Subcutaneous abdominal adipose tissue (tissue), 5 donors: ENCODE data around the gene KCNIP1.
"Not testable (repeated sequence)": the region's sequence is repeated elsewhere in the genome, so short reads cannot be mapped to it uniquely, and the experiment has no call there.

Experiments used
- H3K27ac ChIP-seq: one replicate; pipeline ENCODE4 v1.7.0; 2013; ENCODE audit warnings: low read depth, mild to moderate bottlenecking, inconsistent platforms, low read length, moderate library complexity
- H3K27me3 ChIP-seq, 5 donors: one replicate each; pipeline ENCODE4 v1.7.0; 2013; ENCODE audit warnings: low read length in 5 of 5, inconsistent platforms in 1 of 5; ENCODE audit not compliant: control insufficient read depth in 5 of 5, insufficient read depth in 4 of 5
- H3K36me3 ChIP-seq, 5 donors: one replicate each; pipeline ENCODE4 v1.7.0; 2013; ENCODE audit warnings: low read length in 5 of 5; ENCODE audit not compliant: control insufficient read depth in 5 of 5, insufficient read depth in 5 of 5
- H3K4me1 ChIP-seq, 5 donors: one replicate each; pipeline ENCODE4 v1.7.0; 2013; ENCODE audit warnings: low read length in 5 of 5, mild to moderate bottlenecking in 3 of 5, moderate library complexity in 1 of 5; ENCODE audit not compliant: control insufficient read depth in 5 of 5, insufficient read depth in 5 of 5
- H3K4me3 ChIP-seq, 5 donors: one replicate each; pipeline ENCODE4 v1.7.0; 2013; ENCODE audit warnings: low read length in 5 of 5, low read depth in 1 of 5
- H3K9ac ChIP-seq, 5 donors: one replicate each; pipeline ENCODE4 v1.7.0; 2013; ENCODE audit warnings: low read length in 5 of 5, mild to moderate bottlenecking in 4 of 5, moderate library complexity in 3 of 5
- H3K9me3 ChIP-seq, 5 donors: one replicate each; pipeline ENCODE4 v1.7.0; 2013; ENCODE audit warnings: low read length in 5 of 5; ENCODE audit not compliant: control insufficient read depth in 5 of 5
- donor health status: healthy.
- donor health status: healthy.
- donor health status: healthy.
- donor health status: healthy.
- donor health status: healthy.

KCNIP1 gene

DNA sequence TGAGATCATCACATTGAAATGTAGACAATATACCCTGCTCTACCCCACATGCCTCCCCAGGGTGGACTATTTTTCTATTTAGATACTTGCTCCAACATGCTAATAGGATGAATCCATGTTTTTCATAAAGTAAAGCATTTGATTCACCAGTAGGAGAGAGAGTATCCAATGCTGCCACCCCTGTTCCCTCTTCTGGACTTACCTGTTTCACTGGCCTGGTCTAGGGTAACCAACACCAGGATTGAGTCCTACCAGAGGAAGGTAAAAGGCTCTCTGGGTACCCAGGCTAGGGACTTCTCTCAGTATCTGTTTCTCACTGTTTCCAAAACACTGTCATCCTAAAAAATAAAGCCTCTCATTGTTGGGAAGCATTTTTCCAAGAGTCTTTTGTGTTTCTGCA, 249.5 kb downstream of the KCNIP1 start:
- Histone ChIP-seq H3K27me3 (peaks cover 3 to 20% (median 13%) of the 10 kb centered on the region in 5 donors), H3K4me3 (no peak overlapping the region), H3K9me3 (no peaks in the 10 kb centered on the region), H3K4me1 (peaks cover 0 to 15% (median 10%) of the 10 kb centered on the region in 5 donors), H3K36me3 (no peaks in the 10 kb centered on the region), H3K9ac (no peak overlapping the region), H3K27ac (no peak overlapping the region)

DNA sequence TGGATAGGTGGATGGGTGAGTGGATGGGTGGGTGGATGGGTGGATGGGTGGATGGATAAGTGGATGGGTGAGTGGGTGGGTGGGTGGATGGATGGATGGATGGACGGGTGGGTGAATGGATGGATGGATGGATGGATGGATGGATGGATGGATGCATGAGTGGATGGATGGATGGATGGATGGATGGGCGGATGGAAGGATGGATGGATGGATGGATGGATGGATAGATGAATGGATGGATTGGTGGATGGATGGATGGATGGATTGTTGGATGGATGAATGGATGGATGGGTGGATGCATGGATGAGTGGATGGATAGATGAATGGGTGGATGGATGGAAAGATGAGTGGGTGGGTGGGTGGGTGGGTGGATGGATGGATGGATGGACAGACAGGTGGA, 250.7 kb downstream of the KCNIP1 start:
- Histone ChIP-seq H3K4me1 (peaks cover 0 to 15% (median 10%) of the 10 kb centered on the region in 5 donors), H3K27me3 (peaks cover 3 to 20% (median 9%) of the 10 kb centered on the region in 5 donors)
- not testable (repeated sequence) for H3K4me3 ChIP-seq, H3K27ac ChIP-seq, H3K36me3 ChIP-seq, H3K9ac ChIP-seq, H3K9me3 ChIP-seq

DNA sequence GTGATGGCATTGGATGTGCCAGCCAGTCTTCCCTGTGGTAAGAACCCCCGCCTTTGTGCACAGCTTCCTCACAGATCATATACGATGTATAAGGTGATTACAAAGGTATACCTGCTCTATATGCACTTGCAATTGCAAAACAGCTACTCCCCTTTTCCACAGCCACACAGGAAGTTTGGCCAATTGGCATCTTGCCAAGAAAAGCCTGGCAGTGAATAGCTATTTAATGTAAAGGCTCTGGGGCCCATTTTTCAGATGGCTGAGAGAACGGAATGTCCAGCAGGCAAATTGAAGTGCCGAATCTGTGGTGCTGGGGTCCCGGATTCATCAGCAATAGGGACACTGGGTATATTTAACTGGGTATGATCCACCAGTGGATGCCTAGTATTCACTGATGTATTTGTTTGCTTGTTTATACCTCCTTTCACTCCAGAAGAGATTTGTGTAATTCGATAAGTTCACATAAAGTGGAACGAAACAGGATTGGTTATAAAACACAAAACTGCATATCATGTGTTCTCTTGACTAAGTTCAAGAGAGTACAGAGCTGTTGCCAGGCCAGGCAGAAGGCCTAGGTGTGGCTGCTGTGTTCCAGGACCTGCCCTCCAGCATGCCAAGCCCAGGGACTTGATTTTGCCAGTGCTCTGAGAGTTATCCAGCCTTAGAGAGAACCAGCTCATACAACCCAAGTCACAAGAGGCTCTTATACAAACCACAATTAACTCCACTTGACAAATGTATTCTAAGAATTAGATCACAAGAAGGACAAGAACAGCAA, 252.0 kb downstream of the KCNIP1 start:
- Histone ChIP-seq H3K27ac (no peak overlapping the region), H3K9me3 (no peaks in the 10 kb centered on the region), H3K27me3 (peaks cover 1 to 12% (median 3%) of the 10 kb centered on the region in 5 donors), H3K4me3 (no peak overlapping the region), H3K9ac (no peak overlapping the region), H3K36me3 (no peaks in the 10 kb centered on the region), H3K4me1 (peaks cover 0 to 15% (median 10%) of the 10 kb centered on the region in 5 donors)

DNA sequence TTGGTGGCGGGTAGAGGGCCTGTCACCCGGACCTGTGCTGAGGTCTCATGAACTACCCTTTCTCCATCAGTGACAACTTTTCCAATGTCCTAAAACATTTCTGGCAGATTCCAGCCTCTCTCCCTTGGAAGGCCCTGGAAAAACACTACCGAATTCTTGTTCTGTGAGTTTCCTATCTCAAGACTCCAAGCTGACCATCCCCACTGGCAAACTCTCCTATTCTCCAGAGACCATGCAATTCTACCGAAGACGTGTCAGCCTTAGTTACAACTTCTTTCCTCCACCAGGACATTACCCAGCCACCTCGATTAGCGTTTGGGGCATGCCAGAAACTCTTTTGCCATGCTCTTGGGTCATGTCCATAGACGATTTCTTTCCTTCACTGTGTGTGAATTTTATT, 252.9 kb downstream of the KCNIP1 start:
- Histone ChIP-seq H3K36me3 (no peaks in the 10 kb centered on the region), H3K27me3 (peaks cover 0 to 14% (median 6%) of the 10 kb centered on the region in 5 donors), H3K4me1 (peaks cover 0 to 15% (median 10%) of the 10 kb centered on the region in 5 donors), H3K9me3 (no peaks in the 10 kb centered on the region), H3K4me3 (no peak overlapping the region), H3K9ac (no peak overlapping the region), H3K27ac (no peak overlapping the region)

DNA sequence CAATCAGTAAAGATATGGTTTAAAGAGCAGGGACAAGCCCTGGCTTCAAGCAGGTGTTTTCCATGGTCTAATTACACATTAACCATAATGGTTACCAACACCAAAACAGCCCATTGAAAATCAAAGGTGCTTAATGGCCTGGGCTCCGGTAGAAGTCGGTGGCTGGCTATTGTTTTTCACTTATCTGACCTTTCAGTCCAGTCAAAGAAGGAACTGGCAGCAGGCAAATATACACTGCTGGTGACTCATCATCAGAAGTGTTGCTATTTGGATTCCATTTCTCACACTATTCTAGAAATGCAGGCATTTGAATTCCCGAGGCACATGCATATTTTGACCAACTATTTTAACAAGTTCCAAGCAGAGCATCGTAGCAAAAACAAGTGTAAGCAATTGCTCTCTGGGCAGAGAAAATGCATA, 253.4 kb downstream of the KCNIP1 start:
- Histone ChIP-seq H3K27ac (no peak overlapping the region), H3K4me1 (peaks cover 0 to 15% (median 10%) of the 10 kb centered on the region in 5 donors), H3K9me3 (no peaks in the 10 kb centered on the region), H3K9ac (no peak overlapping the region), H3K4me3 (no peak overlapping the region), H3K27me3 (peaks cover 0 to 9% (median 5%) of the 10 kb centered on the region in 5 donors), H3K36me3 (no peaks in the 10 kb centered on the region)

DNA sequence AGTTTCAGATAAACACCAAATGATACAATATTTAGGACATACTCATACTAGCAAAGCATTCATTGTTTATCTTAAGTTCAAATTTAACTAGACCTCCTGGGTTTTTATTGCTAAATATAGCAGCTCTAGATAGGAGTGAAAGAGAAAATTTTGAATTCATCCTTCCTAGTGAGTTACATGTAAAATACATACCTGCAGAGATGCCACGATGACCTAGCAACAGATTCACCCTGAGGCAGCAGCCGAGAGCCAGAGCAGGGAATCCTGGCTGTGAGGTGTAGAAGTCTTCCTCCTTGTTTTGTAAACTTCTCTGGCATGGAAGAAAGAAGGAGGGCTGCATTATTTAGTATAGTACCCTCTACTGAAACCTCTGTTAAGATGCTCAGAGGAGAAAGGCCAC, 253.8 kb downstream of the KCNIP1 start:
- Histone ChIP-seq H3K9me3 (no peaks in the 10 kb centered on the region), H3K4me1 (peaks cover 0 to 15% (median 10%) of the 10 kb centered on the region in 5 donors), H3K4me3 (no peak overlapping the region), H3K36me3 (no peaks in the 10 kb centered on the region), H3K9ac (no peak overlapping the region), H3K27me3 (peaks cover 0 to 5% (median 3%) of the 10 kb centered on the region in 5 donors), H3K27ac (no peak overlapping the region)

DNA sequence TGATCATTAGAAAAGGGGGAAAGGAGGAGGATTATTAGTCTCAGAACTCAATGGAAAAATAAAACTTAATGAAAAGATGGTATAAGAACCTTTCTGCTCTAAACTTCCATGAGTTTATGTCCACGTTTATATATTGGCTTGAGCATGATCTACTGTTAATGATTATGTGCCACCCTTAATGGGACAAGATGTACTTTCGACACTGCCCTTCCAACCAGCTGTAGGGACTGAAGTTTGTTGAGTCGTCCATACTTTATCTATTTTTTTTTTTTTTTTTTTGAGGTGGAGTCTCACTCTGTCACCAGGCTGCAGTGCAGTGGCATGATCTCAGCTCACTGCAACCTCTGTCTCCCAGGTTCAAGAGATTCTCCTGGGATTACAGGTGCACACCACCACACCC, 254.7 kb downstream of the KCNIP1 start:
- Histone ChIP-seq H3K27ac (no peak overlapping the region), H3K36me3 (no peaks in the 10 kb centered on the region), H3K4me1 (peaks cover 0 to 15% (median 10%) of the 10 kb centered on the region in 5 donors), H3K9ac (no peak overlapping the region), H3K4me3 (no peak overlapping the region), H3K9me3 (no peaks in the 10 kb centered on the region), H3K27me3 (peaks cover 0 to 5% (median 3%) of the 10 kb centered on the region in 5 donors)

DNA sequence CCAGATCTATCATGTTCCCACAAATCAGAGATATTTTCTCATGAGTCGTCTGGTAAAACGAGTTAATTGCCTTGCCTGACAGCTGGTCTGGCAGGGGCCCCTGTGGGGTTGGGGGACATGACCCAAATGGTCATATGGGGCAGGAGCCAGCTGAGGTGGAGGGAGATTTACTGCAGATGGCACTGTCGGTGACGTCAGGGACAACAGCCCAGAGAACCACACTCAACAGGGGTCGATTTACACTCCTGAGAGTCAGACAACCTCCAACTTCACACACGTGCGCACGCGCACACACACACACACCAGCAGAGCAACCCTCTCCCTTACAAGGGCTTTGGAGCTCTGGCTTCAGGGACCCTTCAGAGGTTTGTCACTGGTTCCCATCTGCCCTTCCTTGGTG, 256.3 kb downstream of the KCNIP1 start:
- Histone ChIP-seq H3K9ac (no peak overlapping the region), H3K4me3 (no peak overlapping the region), H3K27ac (no peak overlapping the region), H3K36me3 (no peaks in the 10 kb centered on the region), H3K27me3 (peaks cover 0 to 5% (median 3%) of the 10 kb centered on the region in 5 donors), H3K4me1 (peaks cover 0 to 15% (median 10%) of the 10 kb centered on the region in 5 donors), H3K9me3 (no peaks in the 10 kb centered on the region)

DNA sequence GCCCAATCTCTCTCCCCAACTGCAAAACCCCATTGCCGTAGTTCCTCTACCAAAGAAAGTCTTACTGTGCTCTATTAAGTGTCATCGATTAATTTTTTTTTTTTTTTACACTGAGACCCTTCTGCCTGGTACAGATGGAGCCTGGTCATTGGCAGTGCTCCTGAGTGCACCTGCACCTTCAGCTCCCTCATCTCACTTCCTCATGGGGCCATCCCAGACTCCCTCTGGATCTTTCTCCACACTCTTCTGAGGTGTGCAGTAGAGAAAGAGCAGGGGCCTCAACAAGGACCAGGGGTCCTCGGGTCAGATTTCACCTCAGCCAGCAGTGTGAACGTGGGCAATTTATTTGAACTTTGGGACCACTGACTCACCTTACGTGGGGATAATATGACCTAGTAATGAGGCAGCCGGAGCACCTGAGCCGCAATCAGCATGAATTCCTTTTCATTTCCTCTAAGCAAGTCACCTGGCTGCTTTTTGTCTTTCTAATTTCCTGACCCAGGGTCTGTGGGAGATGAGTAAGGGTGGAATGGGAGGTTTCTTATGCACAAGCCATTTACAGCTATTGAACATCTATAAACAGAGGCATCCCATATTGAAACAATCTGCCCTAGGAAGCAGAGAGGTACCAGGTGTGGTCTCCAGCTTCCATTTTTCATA, 257.4 kb downstream of the KCNIP1 start:
- Histone ChIP-seq H3K9ac (no peak overlapping the region), H3K4me1 (peaks cover 0 to 15% (median 10%) of the 10 kb centered on the region in 5 donors), H3K27me3 (peaks cover 0 to 5% (median 3%) of the 10 kb centered on the region in 5 donors), H3K36me3 (no peaks in the 10 kb centered on the region), H3K4me3 (no peak overlapping the region), H3K9me3 (no peaks in the 10 kb centered on the region), H3K27ac (no peak overlapping the region)

DNA sequence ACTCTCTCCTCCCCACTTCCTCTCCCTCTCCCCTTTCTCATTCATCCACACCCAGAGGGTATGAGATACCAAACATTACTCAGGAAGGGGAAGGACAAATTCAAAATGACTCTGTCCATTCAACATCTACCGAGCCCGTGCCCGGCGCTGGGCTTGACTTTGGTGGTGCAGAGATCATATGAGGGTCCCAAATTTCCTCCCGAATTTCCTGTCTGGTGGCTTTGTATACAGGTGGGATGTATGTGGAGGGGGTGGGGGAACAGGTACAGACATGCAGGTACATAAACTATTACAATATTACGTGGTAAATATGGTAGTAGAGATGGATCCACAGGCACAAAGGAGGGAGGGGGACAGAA, 257.9 kb downstream of the KCNIP1 start:
- Histone ChIP-seq H3K9me3 (no peaks in the 10 kb centered on the region), H3K27ac (no peak overlapping the region), H3K36me3 (no peaks in the 10 kb centered on the region), H3K9ac (no peak overlapping the region), H3K27me3 (peaks cover 0 to 5% (median 3%) of the 10 kb centered on the region in 5 donors), H3K4me1 (peaks cover 0 to 12% (median 7%) of the 10 kb centered on the region in 5 donors), H3K4me3 (no peak overlapping the region)
